Fibroblast of lung (primary cell): ENCODE results near the gene GSG1L. TPM values are rescaled to one million over a fixed set of nuclear protein-coding genes. Genes with fewer than 3 reads are reported as not detected.

Experiments
- DNase-seq, 2 donors: peaks; one replicate each; pipeline versions ENCODE4 v3.0.0 to v3.0.0-alpha.2; 2010; ENCODE audit warnings: low read depth in 2 of 2
- H2AFZ ChIP-seq: 2 replicates; pipeline ENCODE4 v1.5.1; 2012; ENCODE audit warnings: low read length, control low read depth, inconsistent platforms
- H3K27ac ChIP-seq: 2 replicates; pipeline ENCODE4 v1.5.1; 2011; ENCODE audit warnings: low read length, control low read depth; ENCODE audit not compliant: insufficient read depth
- H3K27me3 ChIP-seq: 2 replicates; pipeline ENCODE4 v1.5.1; 2011; ENCODE audit warnings: mild to moderate bottlenecking, low read length; ENCODE audit not compliant: control insufficient read depth, insufficient read depth
- H3K36me3 ChIP-seq: 2 replicates; pipeline ENCODE4 v1.5.1; 2011; ENCODE audit warnings: low read length; ENCODE audit not compliant: control insufficient read depth, insufficient read depth
- H3K4me1 ChIP-seq: 2 replicates; pipeline ENCODE4 v1.5.1; 2011; ENCODE audit warnings: low read length; ENCODE audit not compliant: control insufficient read depth, insufficient read depth; ENCODE audit errors: extremely low read depth
- H3K4me2 ChIP-seq: 2 replicates; pipeline ENCODE4 v1.5.1; 2011; ENCODE audit warnings: low read length, control low read depth; ENCODE audit not compliant: insufficient read depth; ENCODE audit errors: extremely low read depth
- H3K4me3 ChIP-seq, 4 experiments: fragments of 200-600 bp in 1 of 4; sonication (generic) in 1 of 4; replicated peaks in 1 of 4; 2 replicates each; pipeline ENCODE4 v1.5.1; 2011 to 2016; ENCODE audit warnings: low read length in 4 of 4, low read depth in 3 of 4, mild to moderate bottlenecking in 3 of 4, control low read depth in 2 of 4, inconsistent platforms in 1 of 4, mixed read lengths in 1 of 4; ENCODE audit not compliant: insufficient read depth in 1 of 4; ENCODE audit errors: control extremely low read depth in 1 of 4
- H3K79me2 ChIP-seq: 2 replicates; pipeline ENCODE4 v1.5.1; 2012; ENCODE audit warnings: mild to moderate bottlenecking, low read length, inconsistent platforms; ENCODE audit not compliant: control insufficient read depth, insufficient read depth
- H3K9ac ChIP-seq: 2 replicates; pipeline ENCODE4 v1.5.1; 2011; ENCODE audit warnings: mild to moderate bottlenecking, low read length, control low read depth; ENCODE audit not compliant: insufficient read depth
- H3K9me3 ChIP-seq: 2 replicates; pipeline ENCODE4 v1.5.1; 2012; ENCODE audit warnings: low read depth, low read length; ENCODE audit not compliant: control insufficient read depth, insufficient read depth
- H4K20me1 ChIP-seq: 2 replicates; pipeline ENCODE4 v1.5.1; 2011; ENCODE audit warnings: low read length; ENCODE audit not compliant: control insufficient read depth, insufficient read depth; ENCODE audit errors: extremely low read depth
- CTCF ChIP-seq, 2 donors: IDR thresholded peaks in 1 of 2; conservative IDR thresholded peaks in 1 of 2; 1 replicate in 1 of 2; 2 replicates in 1 of 2; pipeline ENCODE4 v1.5.1; 2011 to 2012; ENCODE audit warnings: low read length in 2 of 2, control low read depth in 1 of 2, inconsistent platforms in 1 of 2, low read depth in 1 of 2, mild to moderate bottlenecking in 1 of 2
- EZH2 ChIP-seq: IDR thresholded peaks from 2 replicates; pipeline ENCODE4 v1.5.1; 2012; ENCODE audit warnings: low read length, control low read depth, mild to moderate bottlenecking; ENCODE audit errors: missing control alignments
- polyA plus RNA-seq, 2 donors: library from polyadenylated mRNA; depleted of rRNA in 1 of 2; stranded (reverse) in 1 of 2; unstranded in 1 of 2; fragments of >200 nt; gene quantifications; 2 replicates each; pipeline ENCODE4 v1.2.1, GENCODE V29; 2011 to 2012; ENCODE audit warnings: missing spikeins in 1 of 2
- total RNA-seq: library from RNA; depleted of rRNA; stranded (reverse); fragments of >200 nt; gene quantifications from 2 replicates; pipeline ENCODE4 v1.2.1, GENCODE V29; 2014

The GSG1L gene
- total and polyA plus RNA-seq, 2 donors (not counting 1 experiment from before 2014, with no cell fraction given): not detected

- Histone ChIP-seq H3K36me3 (peaks cover 48% of the 10 kb centered on the region), H3K9me3 (no peaks in the 10 kb centered on the region), H3K4me3 (no peak overlapping the region), H3K4me1 (no peaks in the 10 kb centered on the region), H2AFZ (no peak overlapping the region), H3K79me2 (no peaks in the 10 kb centered on the region), H3K27ac (no peak overlapping the region), H3K9ac (no peak overlapping the region), H3K4me2 (no peak overlapping the region), H3K27me3 (no peaks in the 10 kb centered on the region), H4K20me1 (no peaks in the 10 kb centered on the region)
- DNase-seq: no peak
- TF ChIP-seq CTCF (conservative IDR thresholded peaks at IDR 0.05 in 1 of 2, IDR thresholded peaks at IDR 0.05 in 1 of 2; ENCODE audit: low read depth in 1 of 2, low read length in 2 of 2) (no peak), EZH2 (no peak)
These were observed 38.0 kb upstream of the GSG1L start for GRCh38 chr16:28101533-28101890.

GRCh38 chr16:28100810-28101532 is 37.5 kb upstream of the GSG1L start:
- no peaks in the 10 kb centered on the region for H3K4me1 ChIP-seq
- no peak overlapping the region for H3K9ac ChIP-seq
- no peak overlapping the region for H3K4me2 ChIP-seq
- no peaks in the 10 kb centered on the region for H4K20me1 ChIP-seq
- no peak overlapping the region for H2AFZ ChIP-seq
- H3K36me3 ChIP-seq: peaks cover 43% of the 10 kb centered on the region
- H3K27me3 ChIP-seq: no peaks in the 10 kb centered on the region
- H3K27ac ChIP-seq: no peak overlapping the region
- no peaks in the 10 kb centered on the region for H3K79me2 ChIP-seq
- H3K9me3 ChIP-seq: no peaks in the 10 kb centered on the region
- no peak for DNase-seq
- TF ChIP-seq CTCF (conservative IDR thresholded peaks at IDR 0.05 in 1 of 2, IDR thresholded peaks at IDR 0.05 in 1 of 2; ENCODE audit: low read depth in 1 of 2, low read length in 2 of 2) (no peak), EZH2 (no peak)
- no peak overlapping the region for H3K4me3 ChIP-seq

GRCh38 chr16:28098959-28099945 is 35.7 kb upstream of the GSG1L start:
- Histone ChIP-seq H3K4me1 (no peaks in the 10 kb centered on the region), H3K9me3 (no peaks in the 10 kb centered on the region), H3K9ac (no peak overlapping the region), H4K20me1 (no peaks in the 10 kb centered on the region), H3K36me3 (peaks cover 32% of the 10 kb centered on the region), H3K27me3 (no peaks in the 10 kb centered on the region), H3K4me2 (no peak overlapping the region), H2AFZ (no peak overlapping the region), H3K79me2 (no peaks in the 10 kb centered on the region), H3K27ac (no peak overlapping the region), H3K4me3 (no peak overlapping the region)
- TF ChIP-seq EZH2 (no peak), CTCF (conservative IDR thresholded peaks at IDR 0.05 in 1 of 2, IDR thresholded peaks at IDR 0.05 in 1 of 2; ENCODE audit: low read depth in 1 of 2, low read length in 2 of 2) (no peak)
- no peak for DNase-seq
